ENCODE data around the gene LYRM4.

Gene LYRM4

DNA sequence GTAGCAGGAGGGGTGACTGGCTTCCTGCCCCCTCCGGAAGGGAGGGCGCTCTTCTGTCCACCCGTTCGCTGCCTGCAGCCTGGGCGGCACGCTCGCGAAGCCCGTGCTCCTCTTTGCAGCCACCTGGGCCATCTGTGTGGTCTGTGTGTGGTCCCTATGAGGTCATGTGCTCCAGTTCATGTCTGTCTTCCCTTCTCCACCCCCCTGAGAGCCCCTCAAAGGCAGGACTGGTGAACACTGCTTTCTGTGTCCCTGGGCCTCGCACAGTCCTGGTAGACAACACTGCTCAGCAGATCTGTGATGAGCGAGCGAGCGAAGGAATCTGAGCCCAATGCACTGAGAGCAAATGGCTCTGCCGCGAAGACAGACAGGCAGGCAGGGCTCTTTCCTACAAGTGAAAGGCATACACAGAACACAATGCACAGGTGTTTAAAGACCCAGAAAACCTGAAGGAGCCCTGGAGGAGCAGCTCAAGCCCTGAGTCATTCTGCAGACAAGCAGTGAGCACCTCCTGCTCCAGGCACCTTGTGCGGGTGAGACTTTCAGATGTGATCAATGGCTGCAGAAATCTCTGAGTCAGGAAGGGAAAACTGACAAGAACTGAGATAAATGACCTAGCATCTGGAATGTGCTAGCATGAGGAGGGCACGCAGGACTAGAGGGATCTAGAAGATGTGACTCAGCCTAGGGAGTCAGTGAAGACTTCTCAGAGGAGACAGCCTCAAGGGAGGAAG lies 148.5 kb downstream of the LYRM4 start:
- H3K4me3 ChIP-seq (ENCODE audit: low read depth, low read length) = no peak overlapping the region
- DNase-seq (ENCODE audit: low read depth) = no peak

DNA sequence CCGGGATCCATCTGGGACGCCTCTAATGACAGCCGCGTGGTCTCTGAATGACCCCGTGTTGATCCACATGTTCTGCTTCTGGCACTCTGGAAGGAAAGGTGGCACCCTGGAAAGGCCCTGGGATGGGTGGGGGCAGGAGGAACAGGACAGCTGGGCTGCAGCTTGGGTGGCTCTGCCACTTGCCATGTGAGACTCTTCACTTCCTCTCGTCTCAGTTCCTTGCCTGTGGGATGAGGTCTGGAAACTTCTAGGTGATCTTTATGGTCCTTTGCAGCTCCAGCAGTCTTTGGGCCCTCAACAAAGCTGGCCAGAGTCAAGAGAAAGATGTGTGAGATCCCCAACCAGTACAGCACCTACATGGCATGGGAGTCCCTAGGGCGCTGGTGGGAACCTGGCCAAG lies 149.1 kb downstream of the LYRM4 start:
- H3K4me3 ChIP-seq (ENCODE audit: low read depth, low read length) = no peak overlapping the region
- DNase-seq (ENCODE audit: low read depth) = no peak

DNA sequence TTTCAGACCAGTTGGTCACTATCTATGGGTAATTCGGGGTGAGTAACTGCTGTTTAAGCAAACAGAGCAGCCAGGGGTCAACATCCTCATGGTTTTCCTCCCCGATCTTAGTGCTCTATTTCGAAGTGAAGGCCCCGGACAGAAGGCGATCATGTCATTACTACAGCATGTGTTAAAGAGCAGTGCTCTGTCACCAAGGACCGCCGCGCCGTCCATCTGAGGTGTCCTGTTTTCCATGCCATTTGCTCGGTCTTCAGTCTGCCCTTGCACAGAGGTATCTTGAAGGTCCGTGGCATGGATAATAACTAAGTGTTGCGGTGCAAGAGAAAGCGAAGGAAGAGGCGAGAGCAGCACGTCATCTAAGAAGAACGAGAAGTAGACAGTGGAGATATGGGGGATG lies 150.5 kb downstream of the LYRM4 start:
- no peak for DNase-seq (ENCODE audit: low read depth)

DNA sequence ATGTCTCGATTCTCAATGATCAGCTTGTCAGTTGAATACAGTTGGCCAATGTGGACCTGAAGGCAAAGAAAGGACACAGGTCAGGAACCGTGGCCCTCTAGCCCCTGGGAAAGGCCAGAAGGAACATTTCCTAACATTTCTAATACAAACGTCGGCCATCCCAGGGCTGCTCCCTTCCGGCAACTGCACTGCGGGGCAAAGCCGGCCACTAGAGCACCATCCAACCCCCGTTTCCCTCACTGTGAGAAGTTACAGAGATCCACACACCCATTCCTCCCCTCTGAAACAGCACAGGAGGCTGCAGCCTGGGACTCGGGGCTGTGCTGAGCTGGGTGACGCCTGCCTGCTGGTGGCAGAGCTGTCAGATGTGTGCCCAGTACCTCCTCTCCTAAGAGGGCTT lies 151.3 kb downstream of the LYRM4 start:
- no peak for DNase-seq (ENCODE audit: low read depth)
- no peak overlapping the region for H3K4me3 ChIP-seq (ENCODE audit: low read depth, low read length)

More for the DNA sequence above, 150.5 kb downstream of the LYRM4 start:
- no peak overlapping the region for H3K4me3 ChIP-seq (ENCODE audit: low read depth, low read length)

DNA sequence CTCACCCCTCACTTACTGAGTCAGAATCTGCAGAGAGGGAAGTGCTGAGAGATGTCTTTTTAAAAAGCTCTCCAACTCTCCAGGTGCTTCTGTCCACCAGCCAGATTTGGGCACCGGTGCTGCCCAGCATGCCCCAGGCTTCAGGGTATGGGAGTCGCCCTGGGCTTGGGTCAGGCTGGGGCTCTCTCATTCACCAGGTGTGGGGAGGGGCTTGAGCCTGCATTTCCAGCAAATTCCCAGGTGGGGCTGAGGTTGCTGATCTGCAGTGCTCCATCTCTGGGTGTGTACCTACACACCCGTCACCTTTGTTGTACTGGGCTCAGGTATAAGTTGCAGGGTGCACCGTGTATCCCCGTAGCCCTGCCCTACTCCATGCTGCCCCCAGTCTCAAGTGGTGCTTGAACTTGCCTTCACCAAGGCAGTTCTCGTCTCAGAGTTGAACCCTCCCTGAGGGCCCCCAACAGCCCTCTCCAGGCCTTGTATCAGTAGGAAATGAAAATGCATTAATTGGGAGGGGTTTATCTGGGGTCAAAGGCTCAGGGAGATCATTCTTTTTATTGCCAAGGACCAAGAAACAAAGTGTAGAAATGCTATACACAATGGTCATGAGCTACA lies 152.1 kb downstream of the LYRM4 start:
- no peak for DNase-seq (ENCODE audit: low read depth)

DNA sequence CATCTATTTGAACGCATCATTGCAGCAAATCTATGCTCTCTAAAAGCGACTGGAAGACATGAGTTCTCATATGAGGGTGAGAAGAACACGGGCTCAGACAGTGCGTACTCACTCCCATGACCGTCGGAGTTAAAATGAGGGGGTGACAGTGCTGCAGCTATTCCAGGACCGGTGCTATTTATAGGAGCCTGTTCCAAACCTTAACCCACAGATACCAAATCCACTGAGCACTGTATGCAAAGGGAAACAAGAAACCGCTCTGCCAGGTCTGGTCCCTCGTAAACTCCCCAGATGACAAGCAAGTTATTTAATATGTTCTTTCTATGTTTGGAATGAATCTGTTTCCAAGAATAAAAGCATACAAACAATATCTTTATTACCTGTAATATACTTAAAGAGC lies 152.7 kb downstream of the LYRM4 start:
- no peak for DNase-seq (ENCODE audit: low read depth)
- H3K4me3 ChIP-seq (ENCODE audit: low read depth, low read length) = no peak overlapping the region

More for the DNA sequence above, 152.1 kb downstream of the LYRM4 start:
- no peak overlapping the region for H3K4me3 ChIP-seq (ENCODE audit: low read depth, low read length)

DNA sequence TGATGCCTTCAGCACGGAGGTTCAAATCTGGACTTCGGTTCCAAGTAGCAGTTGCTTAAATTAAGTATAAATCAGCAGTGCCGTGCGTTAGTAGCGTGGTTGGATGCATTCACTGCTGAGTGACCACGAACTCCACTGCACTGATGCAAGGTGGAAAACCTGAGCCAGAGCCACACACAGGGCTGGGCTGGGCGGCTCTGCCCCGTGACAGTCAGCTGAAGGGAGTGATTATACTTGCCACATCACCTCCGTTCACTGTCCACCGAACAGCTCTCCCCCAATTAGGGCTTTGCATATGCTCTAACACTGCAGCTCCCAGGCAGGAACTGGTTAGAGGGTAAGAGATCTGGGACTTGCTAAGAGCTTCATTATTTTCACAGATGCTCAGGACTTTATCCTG lies 153.4 kb downstream of the LYRM4 start:
- no peak overlapping the region for H3K4me3 ChIP-seq (ENCODE audit: low read depth, low read length)
- DNase-seq (ENCODE audit: low read depth) = no peak

DNA sequence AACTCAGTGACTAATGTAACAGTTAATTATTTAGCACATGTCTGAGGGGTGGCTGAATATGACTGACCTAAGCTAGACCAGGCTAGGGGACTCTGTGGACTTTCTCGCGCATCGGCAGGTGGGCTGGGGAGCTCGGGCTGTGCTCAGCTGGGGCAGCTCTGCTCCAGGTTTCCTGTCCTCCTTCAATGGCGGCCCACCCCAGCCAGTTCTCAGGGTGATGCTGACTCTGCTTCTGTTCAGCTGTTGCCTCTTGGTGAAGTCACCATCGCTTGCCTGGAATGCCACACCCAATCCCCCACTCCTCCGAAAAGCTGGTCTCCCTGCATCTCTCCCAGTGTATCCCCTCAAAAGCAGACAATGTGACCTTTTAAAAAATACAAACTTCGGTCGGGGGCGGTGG lies 155.6 kb downstream of the LYRM4 start:
- no peak overlapping the region for H3K4me3 ChIP-seq (ENCODE audit: low read depth, low read length)
- DNase-seq (ENCODE audit: low read depth) = no peak

DNA sequence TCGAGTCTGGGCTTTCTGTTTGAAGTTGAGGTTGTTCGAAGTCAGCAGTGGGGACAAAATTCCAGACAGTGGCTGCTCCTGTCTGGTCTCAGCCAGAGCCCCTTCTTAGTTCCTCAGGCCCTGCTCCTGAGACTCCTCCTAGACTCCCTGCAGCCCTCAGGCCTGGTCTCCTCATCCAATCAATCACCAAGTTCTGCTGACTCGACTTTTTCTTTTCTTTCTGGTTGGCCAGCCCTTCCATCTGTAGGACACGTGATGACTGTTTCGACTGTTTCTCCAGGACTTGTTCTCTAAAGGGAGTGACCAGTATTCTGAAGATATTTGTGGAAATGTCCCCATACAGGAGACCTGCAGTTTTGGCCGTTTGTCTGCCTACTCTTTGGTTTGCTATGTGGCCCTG lies 156.1 kb downstream of the LYRM4 start:
- DNase-seq (ENCODE audit: low read depth) = no peak
- no peak overlapping the region for H3K4me3 ChIP-seq (ENCODE audit: low read depth, low read length)

DNA sequence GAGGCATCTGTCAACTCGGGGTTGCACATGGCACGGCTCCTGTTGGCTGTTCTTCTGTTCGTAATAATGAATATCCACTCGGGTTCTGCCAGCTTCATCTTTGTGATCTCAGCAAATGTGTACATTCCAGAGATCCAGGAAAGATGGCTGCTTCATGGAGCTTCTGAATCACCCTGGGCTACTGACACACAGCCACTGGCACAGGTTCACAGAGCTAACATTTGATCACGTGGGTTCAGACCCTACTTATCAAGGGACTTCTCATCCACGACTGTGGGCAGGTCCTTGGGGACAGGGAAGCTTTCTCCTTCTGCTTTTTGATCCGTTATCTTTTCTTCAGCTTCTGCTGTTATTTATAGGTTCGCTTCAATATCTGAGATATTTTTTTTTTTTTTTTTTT lies 157.5 kb downstream of the LYRM4 start:
- no peak overlapping the region for H3K4me3 ChIP-seq (ENCODE audit: low read depth, low read length)
- DNase-seq (ENCODE audit: low read depth) = no peak

DNA sequence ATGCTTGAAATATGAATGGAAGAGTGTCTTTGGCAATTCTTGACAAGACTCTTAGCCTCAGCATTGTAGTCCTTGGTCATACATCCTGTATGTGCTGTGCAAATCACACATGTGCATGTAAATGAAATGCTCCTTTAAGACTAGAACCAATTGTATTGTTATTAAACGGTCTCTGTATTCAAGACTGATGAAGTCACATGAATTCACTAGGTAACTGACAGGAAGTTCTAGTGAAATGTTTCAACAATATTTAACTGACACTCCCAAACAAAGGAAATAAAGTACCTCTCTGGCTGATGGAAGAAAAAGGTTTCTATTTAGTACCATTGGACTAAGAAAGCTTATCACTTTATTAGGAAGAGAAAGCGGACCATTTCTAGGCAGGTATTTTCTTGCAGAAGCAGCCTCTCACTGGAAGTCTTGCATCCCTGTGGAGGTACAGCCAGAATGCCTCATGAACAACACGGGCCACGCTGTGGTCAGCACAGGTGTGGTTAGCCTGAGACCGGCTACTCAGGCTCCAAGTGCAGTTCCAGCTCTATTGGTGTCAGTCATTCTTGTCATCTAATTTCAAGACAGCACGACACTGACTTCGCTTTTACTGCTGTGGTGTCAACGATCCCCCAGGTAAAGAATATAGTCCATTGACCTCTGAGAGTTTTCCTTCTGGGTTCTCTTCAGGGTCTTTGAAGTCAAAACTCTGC lies 158.3 kb downstream of the LYRM4 start:
- no peak for DNase-seq (ENCODE audit: low read depth)

DNA sequence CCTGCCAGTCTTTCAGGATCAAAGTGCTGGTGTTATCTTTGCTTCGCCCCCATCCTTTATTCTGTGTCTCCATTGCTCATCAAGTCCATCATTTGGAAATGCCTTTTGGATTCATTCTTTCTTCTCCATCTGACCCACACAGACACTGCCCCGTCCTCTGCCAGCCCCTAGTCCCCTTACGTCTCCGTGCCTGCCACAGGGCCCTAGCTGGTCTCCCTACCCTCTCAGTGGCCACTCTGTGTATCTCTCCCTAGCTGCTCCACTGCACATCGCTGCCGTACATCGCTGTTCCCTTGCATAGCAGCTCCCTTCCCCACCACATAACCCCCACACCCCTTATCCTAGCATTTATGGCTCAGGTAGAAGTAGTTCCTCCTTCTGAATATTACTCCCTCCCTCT lies 159.9 kb downstream of the LYRM4 start:
- no peak overlapping the region for H3K4me3 ChIP-seq (ENCODE audit: low read depth, low read length)
- DNase-seq (ENCODE audit: low read depth) = no peak

More for the DNA sequence above, 158.3 kb downstream of the LYRM4 start:
- no peak overlapping the region for H3K4me3 ChIP-seq (ENCODE audit: low read depth, low read length)

DNA sequence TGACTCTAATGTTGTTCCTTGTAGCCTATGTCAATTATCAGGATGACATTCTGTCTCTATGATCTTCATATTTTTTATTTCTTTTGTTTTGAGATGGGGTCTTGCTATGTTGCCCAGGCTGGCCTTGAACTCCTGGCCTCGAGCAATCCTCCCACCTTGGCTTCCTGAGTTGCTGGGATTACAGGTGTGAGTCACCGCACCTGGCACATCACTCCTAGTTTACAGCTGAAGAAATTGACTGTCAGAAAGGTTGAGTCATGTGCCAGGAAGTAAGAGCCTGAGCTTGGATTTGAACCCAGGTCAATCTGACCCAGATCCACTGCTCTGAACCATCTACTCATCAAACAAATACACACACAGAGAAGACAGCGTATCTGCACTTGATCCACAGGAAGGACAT lies 161.2 kb downstream of the LYRM4 start:
- no peak overlapping the region for H3K4me3 ChIP-seq (ENCODE audit: low read depth, low read length)
- DNase-seq (ENCODE audit: low read depth) = no peak

DNA sequence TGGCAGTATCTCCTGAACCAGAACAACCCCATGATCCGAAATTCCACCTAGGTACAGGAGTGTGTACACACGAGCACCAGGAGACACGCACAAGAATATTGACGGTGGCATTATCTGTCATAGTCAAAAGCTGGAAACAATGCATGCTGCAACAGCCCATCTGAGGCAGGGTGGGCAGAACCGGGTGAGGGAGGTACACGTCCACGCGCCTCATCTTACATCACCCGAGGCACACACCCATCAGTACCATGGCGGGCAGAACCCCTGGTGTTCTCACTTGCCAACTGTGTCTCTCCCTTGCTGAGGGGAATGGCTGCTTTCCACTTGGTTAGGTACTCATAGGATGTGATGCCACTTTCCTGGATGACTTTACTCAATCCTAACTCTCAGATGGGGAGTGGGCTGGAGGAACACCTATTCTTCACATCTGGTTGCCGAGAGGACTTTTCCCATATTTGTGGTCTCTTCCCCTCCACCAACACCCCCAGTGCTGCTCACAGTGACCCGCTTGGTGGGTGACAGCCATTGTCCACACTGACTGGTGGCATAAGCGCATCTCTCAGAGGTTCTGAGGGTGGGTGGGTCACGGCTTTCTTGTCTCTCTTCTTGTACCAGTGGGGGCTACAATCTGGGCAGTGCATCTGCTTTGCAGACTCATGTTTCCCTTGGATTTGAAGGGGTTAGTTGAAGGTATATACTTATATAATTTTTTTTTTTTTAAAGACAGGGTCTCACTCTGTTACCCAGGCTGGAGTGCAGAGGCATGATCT lies 162.1 kb downstream of the LYRM4 start:
- no peak overlapping the region for H3K4me3 ChIP-seq (ENCODE audit: low read depth, low read length)
- no peak for DNase-seq (ENCODE audit: low read depth)

DNA sequence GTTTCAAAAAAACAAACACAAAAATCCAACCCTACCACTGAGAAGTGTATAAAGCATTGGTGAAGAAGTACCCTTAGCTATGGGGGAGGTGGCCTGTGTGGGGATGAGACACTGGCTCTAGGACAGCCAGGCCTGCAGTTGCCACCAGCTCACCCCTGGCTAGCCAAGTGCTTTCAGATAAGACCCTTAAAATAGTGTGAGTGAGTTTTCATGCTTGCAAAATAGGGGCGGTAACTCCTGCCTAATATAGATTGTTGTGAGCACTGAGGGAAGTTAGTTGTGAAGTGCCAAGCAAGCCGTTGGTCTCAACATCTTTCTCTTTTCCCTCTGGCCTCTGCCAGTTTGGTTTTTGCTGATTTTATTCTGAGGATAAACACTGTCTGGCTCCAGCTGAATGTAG lies 164.3 kb downstream of the LYRM4 start:
- no peak for DNase-seq (ENCODE audit: low read depth)
- H3K4me3 ChIP-seq (ENCODE audit: low read depth, low read length) = no peak overlapping the region

DNA sequence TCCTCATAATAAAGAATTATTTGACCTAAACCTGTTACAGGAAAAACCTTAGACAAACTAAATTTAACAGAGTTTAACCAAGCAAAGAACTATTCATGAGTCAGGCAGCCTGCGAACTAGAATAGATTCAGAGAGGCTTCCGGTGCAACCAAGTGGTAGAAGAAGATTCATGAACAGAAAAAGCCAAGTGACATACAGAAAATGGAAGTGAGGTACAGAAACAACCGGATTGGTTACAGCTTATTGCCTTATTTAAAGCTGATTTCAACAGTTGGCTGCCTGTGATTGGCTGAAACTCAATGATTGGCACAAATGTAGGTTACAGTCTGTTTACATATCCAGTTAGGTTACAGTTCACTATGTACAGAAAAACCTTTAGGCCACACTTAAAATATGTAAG lies 165.5 kb downstream of the LYRM4 start:
- no peak for DNase-seq (ENCODE audit: low read depth)
- no peak overlapping the region for H3K4me3 ChIP-seq (ENCODE audit: low read depth, low read length)

DNA sequence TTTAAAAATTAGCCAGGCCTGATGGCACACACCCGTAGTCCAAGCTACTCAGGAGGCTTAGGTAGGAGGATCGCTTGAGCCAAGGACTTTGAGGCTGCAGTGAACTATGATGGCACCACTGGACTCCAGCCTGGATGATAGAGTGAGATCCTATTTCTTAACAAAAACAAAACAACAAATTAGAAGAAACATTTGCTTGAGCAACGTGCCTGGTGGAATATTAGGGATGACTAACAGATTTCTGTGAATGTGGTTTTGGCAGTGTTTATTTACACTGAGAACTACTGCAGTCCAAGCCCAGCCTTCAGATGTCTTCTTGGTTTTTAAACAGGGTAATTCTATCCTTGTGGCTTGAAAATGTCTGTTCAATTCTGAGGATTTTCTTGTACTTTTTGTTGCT lies 166.4 kb downstream of the LYRM4 start:
- H3K4me3 ChIP-seq (ENCODE audit: low read depth, low read length) = no peak overlapping the region
- DNase-seq (ENCODE audit: low read depth) = peak; percentile 87

DNA sequence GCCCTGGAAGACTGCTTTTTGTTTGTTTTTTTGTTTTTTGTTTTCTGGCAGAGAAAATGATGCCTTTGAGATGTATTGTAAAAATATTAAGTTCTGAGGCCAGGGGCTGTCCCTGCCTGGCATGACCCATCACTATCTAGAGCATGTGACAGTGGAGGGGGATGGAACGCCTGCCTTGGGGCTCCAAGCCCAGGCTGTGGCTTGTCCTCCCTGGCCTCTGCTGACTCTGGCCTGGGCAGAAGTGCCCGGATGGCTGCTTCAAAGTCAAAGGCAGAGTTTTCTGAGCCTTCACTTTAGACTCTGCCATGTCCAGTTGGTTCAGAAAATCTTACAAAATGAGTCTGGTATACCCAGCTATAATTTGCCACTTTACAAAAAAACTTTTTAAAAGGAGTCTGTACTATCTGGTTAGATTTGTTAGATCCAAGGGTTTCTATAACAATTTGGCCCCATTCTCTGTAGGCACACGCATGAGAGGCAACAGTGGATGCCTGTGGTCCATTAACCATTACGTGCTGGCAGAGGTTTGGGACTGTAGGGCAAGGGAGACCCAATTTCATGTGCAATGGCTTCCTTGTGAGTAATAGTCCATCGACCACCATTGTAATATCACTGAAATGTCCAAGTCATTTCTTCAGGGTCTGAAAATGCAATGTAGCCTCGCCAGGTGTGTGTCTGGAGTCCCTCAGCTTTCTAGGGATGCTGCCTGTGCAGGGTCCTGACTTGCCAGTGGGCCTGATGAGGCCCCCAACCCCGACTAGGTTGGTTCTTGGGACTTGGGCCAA lies 167.3 kb downstream of the LYRM4 start:
- H3K4me3 ChIP-seq (ENCODE audit: low read depth, low read length) = no peak overlapping the region
- no peak for DNase-seq (ENCODE audit: low read depth)
